GM12878 (cell line): ENCODE data around the gene CEP83. TPM values are rescaled to one million over a fixed set of nuclear protein-coding genes. Genes with fewer than 3 reads are reported as not detected.

Experiments
- ATAC-seq: fragments of 200-7000 bp; cut with Tn5 transposase; 3 replicates; pipeline ENCODE4 v1.9.1; 2020; ENCODE audit warnings: mild to moderate bottlenecking, moderate library complexity
- BruUV-seq: library from RNA; stranded (reverse); fragments of 400-500 nt; replicated peaks from 2 replicates; lab custom pipeline; 2021; lab: Mats Ljungman, UMichigan
- CTCF ChIA-PET: fragments of 300-600 bp; sonication (Branson Sonifier 250); formaldehyde crosslinking; extraction: SDS; loops from one replicate; lab custom pipeline; 2021; ENCODE audit warnings: inconsistent platforms; lab: Yijun Ruan, JAX
- POLR2A ChIA-PET: fragments of 350-600 bp; formaldehyde crosslinking; extraction: SDS; loops from one replicate; lab custom pipeline; 2021; ENCODE audit warnings: inconsistent platforms; lab: Charles Lee
- RAD21 ChIA-PET: fragments of 300-600 bp; sonication (Branson Sonifier 250); formaldehyde crosslinking; loops from one replicate; lab custom pipeline; 2023; ENCODE audit warnings: antibody characterized with exemption; ENCODE audit not compliant: unreplicated experiment; lab: Charles Lee
- SMC1A ChIA-PET: fragments of 300-600 bp; sonication (Branson Sonifier 250); formaldehyde crosslinking; loops from one replicate; lab custom pipeline; 2023; ENCODE audit not compliant: unreplicated experiment, uncharacterized antibody; lab: Charles Lee
- DNase-seq: peaks from one replicate; pipeline ENCODE4 v3.0.0-alpha.2; 2011; ENCODE audit warnings: low read depth, low spot score
- FAIRE-seq: peaks from 3 replicates; lab custom pipeline; 2011; peaks lifted over from hg19 to GRCh38; lab: Jason Lieb, UNC
- H2AFZ ChIP-seq: 2 replicates; pipeline ENCODE4 v1.6.0; 2011; ENCODE audit warnings: low read depth, low read length, control low read depth; ENCODE audit not compliant: control insufficient read depth
- H3K27ac ChIP-seq: 2 replicates; pipeline ENCODE4 v1.5.1; 2011; ENCODE audit warnings: control low read depth; ENCODE audit not compliant: control insufficient read depth, insufficient read depth
- H3K27me3 ChIP-seq, 2 experiments: replicated peaks in 1 of 2; 2 replicates each; pipeline versions ENCODE4 v1.6.0 to v1.6.1; 2011; ENCODE audit warnings: low read length in 1 of 2; ENCODE audit not compliant: control insufficient read depth in 2 of 2, insufficient read depth in 2 of 2
- H3K36me3 ChIP-seq, 2 experiments: 2 replicates each; pipeline ENCODE4 v1.5.1; 2011; ENCODE audit warnings: low read length in 1 of 2; ENCODE audit not compliant: control insufficient read depth in 2 of 2, insufficient read depth in 2 of 2
- H3K4me1 ChIP-seq: 2 replicates; pipeline ENCODE4 v1.6.1; 2011; ENCODE audit warnings: mild to moderate bottlenecking, low read length, moderate library complexity, mixed read lengths; ENCODE audit not compliant: control insufficient read depth, insufficient read depth
- H3K4me2 ChIP-seq: 2 replicates; pipeline ENCODE4 v1.6.0; 2011; ENCODE audit warnings: control low read depth; ENCODE audit not compliant: control insufficient read depth, insufficient read depth
- H3K4me3 ChIP-seq: fragments of 200-600 bp; sonication (generic); 2 replicates; pipeline ENCODE4 v1.5.1; 2016
- H3K79me2 ChIP-seq: 2 replicates; pipeline ENCODE4 v1.6.0; 2011; ENCODE audit warnings: low read length; ENCODE audit not compliant: control insufficient read depth, insufficient read depth
- H3K9ac ChIP-seq: 2 replicates; pipeline ENCODE4 v1.8.0; 2011; ENCODE audit warnings: low read length, control low read depth, mixed read lengths; ENCODE audit not compliant: control insufficient read depth, insufficient read depth
- H3K9me3 ChIP-seq: replicated peaks from 3 replicates; pipeline ENCODE4 v1.5.1; 2011; ENCODE audit warnings: mild to moderate bottlenecking, low read length; ENCODE audit not compliant: control insufficient read depth, insufficient read depth
- H4K20me1 ChIP-seq: 2 replicates; pipeline ENCODE4 v1.6.0; 2011; ENCODE audit not compliant: control insufficient read depth, insufficient read depth
- MTA3 ChIP-seq: IDR thresholded peaks from 2 replicates; pipeline ENCODE4 v1.6.1; 2012; ENCODE audit warnings: low read length, inconsistent platforms, borderline replicate concordance
- MXI1 ChIP-seq: fragments of 150-350 bp; IDR thresholded peaks from 2 replicates; pipeline ENCODE4 v1.6.1; 2011; ENCODE audit warnings: low read depth, mild to moderate bottlenecking, inconsistent platforms, low read length, improper control_type of control experiment
- NRF1 ChIP-seq: conservative IDR thresholded peaks from 2 replicates; pipeline ENCODE4 v1.6.1; 2011; ENCODE audit warnings: mild to moderate bottlenecking, low read depth, low read length, improper control_type of control experiment
- SP1 ChIP-seq: IDR thresholded peaks from one replicate; pipeline ENCODE4 v1.6.1; 2011; ENCODE audit warnings: low read depth, low read length
- WGBS: methylation state at CpG from one replicate; pipeline ENCODE4 v1.1.6; 2016; ENCODE audit warnings: low lambda C conversion rate; ENCODE audit not compliant: insufficient replicate concordance, insufficient coverage; ENCODE audit errors: missing lambda C conversion rate; 5-methylcytosine and 5-hydroxymethylcytosine counted together
- in situ Hi-C: fragments of 300-500 bp; cut with MboI; formaldehyde crosslinking; loops from 9 replicates; pipeline ENCODE4 v1.14.3; 2018; ENCODE audit warnings: mixed read lengths
- intact Hi-C: fragments of 100-400 bp; cut with micrococcal nuclease; formaldehyde crosslinking; loops from one replicate; pipeline ENCODE4 v1.14.2; 2022; ENCODE audit not compliant: unreplicated experiment
- polyA plus RNA-seq, 11 experiments: library from polyadenylated mRNA; depleted of rRNA in 4 of 11; unstranded in 6 of 11; stranded (reverse) in 5 of 11; fragments of >200 nt; fragmentation: Nextera tagmentation in 4 of 11; fragmentation: Illumina TruSeq in 1 of 11; extraction: Ambion mirVana in 4 of 11; extraction: Trizol in 1 of 11; gene quantifications; 1 replicate in 1 of 11; 2 replicates in 10 of 11; pipeline versions ENCODE4 v1.2.1 to v1.2.3, GENCODE V29; 2011 to 2016; ENCODE audit warnings: inconsistent platforms in 2 of 11, missing spikeins in 2 of 11, low read depth in 1 of 11
- total RNA-seq, 4 experiments: library from RNA; depleted of rRNA in 3 of 4; stranded (reverse); fragments of >200 nt in 3 of 4; fragmentation: Illumina TruSeq in 1 of 4; extraction: Trizol in 1 of 4; gene quantifications; 2 replicates each; pipeline versions ENCODE4 v1.2.1 to v1.2.3, GENCODE V29; 2013 to 2021
- TF ChIP-seq, protein P1 (sequence below): fragments of 150-350 bp; IDR thresholded peaks from 2 replicates; pipeline ENCODE4 v1.6.1; 2014; ENCODE audit warnings: mild to moderate bottlenecking, low read depth, low read length

CEP83 gene
- total and polyA plus RNA-seq, 10 of the 15 experiments (the other 5 are each of a cell fraction or from before 2014, with no cell fraction given) = 4.3 to 39.0 (median 22.5) TPM

DNA sequence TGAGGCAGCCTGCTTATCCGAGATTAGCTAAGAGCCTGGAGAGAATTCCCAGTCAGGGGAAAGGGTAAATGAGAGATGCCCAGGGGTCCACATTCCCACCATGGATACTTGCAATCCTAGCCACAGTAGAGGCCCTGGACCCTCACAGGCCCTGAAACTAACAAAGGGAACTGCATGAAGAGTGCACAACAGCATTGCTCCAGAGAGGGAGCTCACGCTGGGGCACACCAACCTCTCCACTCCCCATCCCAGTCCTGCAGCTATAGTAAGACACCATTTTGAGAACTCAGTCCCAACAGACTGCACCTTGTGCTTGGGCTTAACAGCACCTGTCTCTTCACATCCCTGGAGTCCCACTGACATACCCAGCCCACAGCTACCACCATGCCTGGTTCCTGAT, 30.5 kb downstream of the CEP83 start:
- no peak for DNase-seq
- Histone ChIP-seq H3K79me2 (peaks cover 15% of the 10 kb centered on the region), H4K20me1 (no peaks in the 10 kb centered on the region), H2AFZ (no peak overlapping the region), H3K4me1 (peaks cover 4% of the 10 kb centered on the region; the same call in 1 of the 2 replicates), H3K27ac (no peak overlapping the region), H3K4me2 (no peak overlapping the region), H3K9me3 (peaks cover 24% of the 10 kb centered on the region), H3K4me3 (no peak overlapping the region), H3K27me3 (no peaks in the 10 kb centered on the region), H3K36me3 (peaks cover 2 to 3% of the 10 kb centered on the region in 2 experiments; a peak in 2 of 4 replicates), H3K9ac (no peak overlapping the region)
- ChIA-PET RAD21 (interaction anchor here (0.9 to 1.0 kb wide), 2 partner anchors 280 to 294 kb away, joined by 3 read pairs; no protein-coding TSS in a partner anchor), POLR2A (no interaction called here), CTCF (no interaction called here), SMC1A (interaction anchor here (0.8 to 2.5 kb wide), 6 partner anchors 9 to 285 kb away, joined by 3 to 10 read pairs (median 4); partner anchors contain the start of gene CEP83)
- peak; percentile 32 for ATAC-seq
- no TSS peak for BruUV-seq
- intact Hi-C loops (no loop called here), in situ Hi-C loops (no loop called here)
- 100% methylated on average over 2 of the region's 2 CpGs for WGBS
- FAIRE-seq = no peak
- TF ChIP-seq NRF1 (no peak), MTA3 (no peak), MXI1 (no peak), SP1 (no peak)
- TF ChIP-seq, protein P1, sequence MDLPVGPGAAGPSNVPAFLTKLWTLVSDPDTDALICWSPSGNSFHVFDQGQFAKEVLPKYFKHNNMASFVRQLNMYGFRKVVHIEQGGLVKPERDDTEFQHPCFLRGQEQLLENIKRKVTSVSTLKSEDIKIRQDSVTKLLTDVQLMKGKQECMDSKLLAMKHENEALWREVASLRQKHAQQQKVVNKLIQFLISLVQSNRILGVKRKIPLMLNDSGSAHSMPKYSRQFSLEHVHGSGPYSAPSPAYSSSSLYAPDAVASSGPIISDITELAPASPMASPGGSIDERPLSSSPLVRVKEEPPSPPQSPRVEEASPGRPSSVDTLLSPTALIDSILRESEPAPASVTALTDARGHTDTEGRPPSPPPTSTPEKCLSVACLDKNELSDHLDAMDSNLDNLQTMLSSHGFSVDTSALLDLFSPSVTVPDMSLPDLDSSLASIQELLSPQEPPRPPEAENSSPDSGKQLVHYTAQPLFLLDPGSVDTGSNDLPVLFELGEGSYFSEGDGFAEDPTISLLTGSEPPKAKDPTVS = no peak
